ENCODE data around the gene CHMP1A.
"Not testable (repeated sequence)": the region's sequence is repeated elsewhere in the genome, so short reads cannot be mapped to it uniquely, and the experiment has no call there.

CHMP1A gene

GRCh38 chr16:89636663-89637062, 20.8 kb downstream of the CHMP1A start:
- no peak for TF ChIP-seq CTCF (IDR thresholded peaks at IDR 0.05; ENCODE audit: low read depth, low read length, missing control alignments)
- no peak for DNase-seq (ENCODE audit: extremely low read depth, low read depth)
- no peak overlapping the region for H3K4me3 ChIP-seq (replicated peaks; ENCODE audit: low read depth, low read length)

- not testable (repeated sequence) for DNase-seq (ENCODE audit: extremely low read depth, low read depth); H3K4me3 ChIP-seq (replicated peaks; ENCODE audit: low read depth, low read length)
These were observed 22.8 kb downstream of the CHMP1A start for GRCh38 chr16:89634463-89635385.

- no peak for TF ChIP-seq CTCF (IDR thresholded peaks at IDR 0.05; ENCODE audit: low read depth, low read length, missing control alignments)
- no peak for DNase-seq (ENCODE audit: extremely low read depth, low read depth)
- H3K4me3 ChIP-seq (replicated peaks; ENCODE audit: low read depth, low read length), result no peak overlapping the region
These were observed 24.4 kb downstream of the CHMP1A start for GRCh38 chr16:89633064-89633631.

- TF ChIP-seq CTCF (IDR thresholded peaks at IDR 0.05; ENCODE audit: low read depth, low read length, missing control alignments), result no peak
- no peak for DNase-seq (ENCODE audit: extremely low read depth, low read depth)
- no peak overlapping the region for H3K4me3 ChIP-seq (replicated peaks; ENCODE audit: low read depth, low read length)
These were observed 27.5 kb downstream of the CHMP1A start for GRCh38 chr16:89629827-89630610.

- H3K4me3 ChIP-seq (replicated peaks; ENCODE audit: low read depth, low read length), result no peak overlapping the region
- TF ChIP-seq CTCF (IDR thresholded peaks at IDR 0.05; ENCODE audit: low read depth, low read length, missing control alignments), result no peak
- no peak for DNase-seq (ENCODE audit: extremely low read depth, low read depth)
These were observed 32.4 kb downstream of the CHMP1A start for GRCh38 chr16:89624777-89625761.

GRCh38 chr16:89623511-89624261, 33.8 kb downstream of the CHMP1A start:
- no peak for TF ChIP-seq CTCF (IDR thresholded peaks at IDR 0.05; ENCODE audit: low read depth, low read length, missing control alignments)
- no peak overlapping the region for H3K4me3 ChIP-seq (replicated peaks; ENCODE audit: low read depth, low read length)
- DNase-seq (ENCODE audit: extremely low read depth, low read depth), result no peak

Data from HFF-Myc (cell line).